Lung (tissue), 12 donors: ENCODE measurements around the gene SMCR8. TPM values are rescaled to one million over a fixed set of nuclear protein-coding genes. Genes with fewer than 3 reads are reported as not detected.

Experiments
- ATAC-seq: fragments of 200-7000 bp; cut with Tn5 transposase; one replicate; pipeline ENCODE4 v1.9.1; 2020; ENCODE audit warnings: moderate number of reproducible peaks; ENCODE audit not compliant: insufficient read depth, low FRiP score
- DNase-seq, 3 donors: peaks; one replicate each; pipeline ENCODE4 v3.0.0-alpha.2; 2013 to 2017
- H3K27ac ChIP-seq, 2 donors: one replicate each; pipeline ENCODE4 v1.5.1; 2013; ENCODE audit warnings: mild to moderate bottlenecking in 2 of 2, moderate library complexity in 2 of 2, control low read depth in 1 of 2, inconsistent platforms in 1 of 2, low read depth in 1 of 2, low read length in 1 of 2
- H3K27me3 ChIP-seq, 3 donors: one replicate each; pipeline ENCODE4 v1.5.1; 2013; ENCODE audit warnings: low read length in 2 of 3; ENCODE audit not compliant: control insufficient read depth in 3 of 3, insufficient read depth in 3 of 3
- H3K36me3 ChIP-seq, 4 donors: one replicate each; pipeline ENCODE4 v1.5.1; 2013; ENCODE audit warnings: low read length in 4 of 4, mild to moderate bottlenecking in 1 of 4, moderate library complexity in 1 of 4; ENCODE audit not compliant: control insufficient read depth in 4 of 4, insufficient read depth in 4 of 4
- H3K4me1 ChIP-seq, 5 donors: one replicate each; pipeline ENCODE4 v1.5.1; 2013; ENCODE audit warnings: low read length in 5 of 5, mild to moderate bottlenecking in 2 of 5, moderate library complexity in 1 of 5; ENCODE audit not compliant: control insufficient read depth in 5 of 5, insufficient read depth in 5 of 5
- H3K4me3 ChIP-seq: one replicate; pipeline ENCODE4 v1.5.1; 2013; ENCODE audit warnings: mild to moderate bottlenecking, control low read depth, moderate library complexity
- H3K9ac ChIP-seq, 2 donors: one replicate each; pipeline ENCODE4 v1.5.1; 2013; ENCODE audit warnings: low read length in 2 of 2, control low read depth in 1 of 2; ENCODE audit not compliant: insufficient read depth in 1 of 2
- H3K9me3 ChIP-seq, 4 donors: one replicate each; pipeline ENCODE4 v1.5.1; 2013; ENCODE audit warnings: low read length in 3 of 4, mild to moderate bottlenecking in 1 of 4, moderate library complexity in 1 of 4; ENCODE audit not compliant: control insufficient read depth in 4 of 4, insufficient read depth in 3 of 4
- WGBS, 2 donors: extraction: QIAGEN DNeasy Blood & Tissue Kit; methylation state at CpG; one replicate each; pipeline ENCODE4 v1.1.7; 2013; 5-methylcytosine and 5-hydroxymethylcytosine counted together
- polyA plus RNA-seq, 2 donors: library from polyadenylated mRNA; stranded (reverse); fragments of 200-250 nt; gene quantifications; one replicate each; pipeline ENCODE4 v1.2.1, GENCODE V29; 2013
- total RNA-seq, 2 donors: library from RNA; depleted of rRNA in 1 of 2; stranded (reverse); fragments of >200 nt in 1 of 2; gene quantifications; one replicate each; pipeline ENCODE4 v1.2.1, GENCODE V29; 2014 to 2021
- TF ChIP-seq, protein P1 (sequence below): IDR thresholded peaks from 2 replicates; pipeline ENCODE4 v1.5.1; 2012; ENCODE audit warnings: mild to moderate bottlenecking; ENCODE audit errors: control extremely low read depth, extremely low read depth
- donor health status: control.
- donor health status: control.
- donor health status: Bipolar disorder and iron deficiency.
- donor health status: healthy.
- donor health status: DM: yes; HTN: yes; CAD: no.

SMCR8 gene
- total and polyA plus RNA-seq, 4 donors: 4.2 to 20.9 (median 15.1) TPM

DNA sequence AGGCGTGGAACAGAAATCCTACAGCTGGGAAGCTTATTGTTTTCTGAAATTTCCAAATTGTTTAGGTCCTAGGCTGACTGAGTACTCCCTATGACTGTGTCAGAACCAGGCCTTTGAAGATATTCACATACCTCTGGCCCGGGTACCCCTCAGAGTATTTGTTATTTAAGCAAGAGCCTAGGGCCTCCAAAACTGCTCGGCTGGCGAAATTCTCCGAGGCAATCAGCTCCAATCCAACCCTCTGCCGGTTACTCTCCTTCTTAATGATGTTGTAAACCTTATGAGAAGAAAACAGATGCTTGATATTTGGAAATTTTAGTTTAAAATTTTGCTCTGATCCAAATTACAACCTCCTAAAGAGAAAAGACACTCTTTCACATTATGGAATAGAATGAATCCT is 38.4 kb downstream of the SMCR8 start:
- H3K36me3 ChIP-seq: peaks cover 3 to 8% (median 5%) of the 10 kb centered on the region in 4 donors
- H3K4me1 ChIP-seq: peaks cover 0 to 2% (median 0%) of the 10 kb centered on the region in 5 donors
- no peaks in the 10 kb centered on the region for H3K27me3 ChIP-seq
- no peaks in the 10 kb centered on the region for H3K9me3 ChIP-seq
- DNase-seq (no peak), ATAC-seq (no peak)
- no peak overlapping the region for H3K4me3 ChIP-seq
- TF ChIP-seq, protein P1, sequence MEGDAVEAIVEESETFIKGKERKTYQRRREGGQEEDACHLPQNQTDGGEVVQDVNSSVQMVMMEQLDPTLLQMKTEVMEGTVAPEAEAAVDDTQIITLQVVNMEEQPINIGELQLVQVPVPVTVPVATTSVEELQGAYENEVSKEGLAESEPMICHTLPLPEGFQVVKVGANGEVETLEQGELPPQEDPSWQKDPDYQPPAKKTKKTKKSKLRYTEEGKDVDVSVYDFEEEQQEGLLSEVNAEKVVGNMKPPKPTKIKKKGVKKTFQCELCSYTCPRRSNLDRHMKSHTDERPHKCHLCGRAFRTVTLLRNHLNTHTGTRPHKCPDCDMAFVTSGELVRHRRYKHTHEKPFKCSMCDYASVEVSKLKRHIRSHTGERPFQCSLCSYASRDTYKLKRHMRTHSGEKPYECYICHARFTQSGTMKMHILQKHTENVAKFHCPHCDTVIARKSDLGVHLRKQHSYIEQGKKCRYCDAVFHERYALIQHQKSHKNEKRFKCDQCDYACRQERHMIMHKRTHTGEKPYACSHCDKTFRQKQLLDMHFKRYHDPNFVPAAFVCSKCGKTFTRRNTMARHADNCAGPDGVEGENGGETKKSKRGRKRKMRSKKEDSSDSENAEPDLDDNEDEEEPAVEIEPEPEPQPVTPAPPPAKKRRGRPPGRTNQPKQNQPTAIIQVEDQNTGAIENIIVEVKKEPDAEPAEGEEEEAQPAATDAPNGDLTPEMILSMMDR: no peak
- H3K27ac ChIP-seq: no peak overlapping the region
- no peak overlapping the region for H3K9ac ChIP-seq
- 95 to 96% methylated on average over 6 of the region's 6 CpGs for WGBS, 2 donors

DNA sequence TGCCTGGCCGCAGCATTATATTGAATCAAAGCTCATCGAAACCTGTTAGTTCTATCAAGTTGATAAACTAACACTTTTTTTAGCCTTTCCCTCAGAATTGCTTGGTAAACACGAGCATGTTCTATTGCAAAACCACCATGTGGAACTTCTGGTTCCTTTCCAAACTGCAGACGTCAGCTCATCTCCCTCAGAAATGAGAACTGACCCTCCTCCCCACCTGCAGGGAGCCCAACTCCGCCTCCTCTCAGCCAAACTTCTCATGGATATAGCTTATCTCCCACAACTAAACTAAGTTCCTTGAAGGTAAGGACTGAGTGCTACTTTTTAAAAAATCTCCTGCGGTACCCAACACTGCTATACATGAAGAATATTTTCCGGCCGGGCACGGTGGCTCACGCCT is 41.5 kb downstream of the SMCR8 start:
- Histone ChIP-seq H3K27ac (peak overlapping the region in 1 of 2 donors; percentile 47), H3K27me3 (no peaks in the 10 kb centered on the region), H3K4me3 (no peak overlapping the region), H3K9ac (no peak overlapping the region), H3K9me3 (no peaks in the 10 kb centered on the region), H3K36me3 (peaks cover 4 to 8% (median 6%) of the 10 kb centered on the region in 4 donors), H3K4me1 (peaks cover 0 to 2% (median 0%) of the 10 kb centered on the region in 5 donors)
- TF ChIP-seq, protein P1: no peak
- no peak for ATAC-seq
- 70 to 73% methylated on average over 10 of the region's 10 CpGs for WGBS, 2 donors
- peak in 1 of 3 donors; percentile 40 for DNase-seq

DNA sequence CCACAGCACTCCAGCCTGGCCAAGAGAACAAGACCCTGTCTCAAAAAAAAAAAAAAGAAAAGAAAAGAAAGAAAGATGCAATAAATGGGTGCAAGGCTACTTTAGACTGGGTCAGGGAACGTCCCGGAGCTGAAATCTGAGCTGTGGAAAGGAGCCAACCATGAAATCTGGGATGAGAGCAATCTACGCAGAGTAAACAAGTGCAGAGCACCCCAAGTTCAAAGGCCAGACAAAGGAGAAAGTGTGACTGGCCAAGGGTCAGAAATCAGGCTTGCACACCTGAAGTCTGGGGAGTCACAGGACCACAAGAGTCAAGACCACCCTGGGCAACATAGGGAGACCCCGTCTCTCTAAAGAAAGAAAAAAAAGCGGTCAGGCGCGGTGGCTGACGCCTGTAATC is 45.4 kb downstream of the SMCR8 start:
- no peak for ATAC-seq
- 90 to 91% methylated on average over 8 of the region's 8 CpGs for WGBS, 2 donors
- H3K4me1 ChIP-seq: peaks cover 0 to 8% (median 0%) of the 10 kb centered on the region in 5 donors
- no peak overlapping the region for H3K4me3 ChIP-seq
- H3K9me3 ChIP-seq: no peaks in the 10 kb centered on the region
- no peaks in the 10 kb centered on the region for H3K27me3 ChIP-seq
- no peak overlapping the region for H3K27ac ChIP-seq
- TF ChIP-seq, protein P1: no peak
- peaks cover 0 to 2% (median under 1%) of the 10 kb centered on the region in 4 donors for H3K36me3 ChIP-seq
- DNase-seq: no peak
- H3K9ac ChIP-seq: no peak overlapping the region
